ENCODE results near the gene CCDC144A. TPM values are rescaled to one million over a fixed set of nuclear protein-coding genes. Genes with fewer than 3 reads are reported as not detected.
"Not testable (repeated sequence)": the region's sequence is repeated elsewhere in the genome, so short reads cannot be mapped to it uniquely, and the experiment has no call there.

CCDC144A gene
- total RNA-seq, 4 donors from 2014 or later = 0.13 to 7.4 (median 0.57) TPM

GRCh38 chr17:16751224-16751923 lies 61.3 kb downstream of the CCDC144A start:
- H3K27ac ChIP-seq; H3K4me3 ChIP-seq; in situ Hi-C loops (cut with MboI; ENCODE audit: low sequenced_read_pairs in 4 of 4); H3K9me3 ChIP-seq; H3K36me3 ChIP-seq; DNase-seq; H3K27me3 ChIP-seq; intact Hi-C loops (cut with DNase I; ENCODE audit: low total_unique reads); H3K4me1 ChIP-seq: not testable (repeated sequence)
- TF ChIP-seq CTCF (IDR thresholded peaks at IDR 0.05 in 4 of 5, conservative IDR thresholded peaks at IDR 0.05 in 1 of 5) = peak; percentile 29 to 53 (median 41)
- ATAC-seq = peak; percentile 42 to 74

- in situ Hi-C loops (cut with MboI; ENCODE audit: low sequenced_read_pairs in 4 of 4); H3K27ac ChIP-seq: not testable (repeated sequence)
Observed at GRCh38 chr17:16751924-16752287, 61.9 kb downstream of the CCDC144A start.

GRCh38 chr17:16757520-16757919 lies 67.5 kb downstream of the CCDC144A start:
- H3K27me3 ChIP-seq; H3K36me3 ChIP-seq; H3K4me3 ChIP-seq; H3K27ac ChIP-seq; H3K9me3 ChIP-seq; in situ Hi-C loops (cut with MboI; ENCODE audit: low sequenced_read_pairs in 4 of 4); DNase-seq; ATAC-seq; H3K4me1 ChIP-seq; intact Hi-C loops (cut with DNase I; ENCODE audit: low total_unique reads): not testable (repeated sequence)

More at GRCh38 chr17:16751924-16752287, 61.9 kb downstream of the CCDC144A start:
- H3K4me1 ChIP-seq; H3K9me3 ChIP-seq; H3K4me3 ChIP-seq; ATAC-seq; intact Hi-C loops (cut with DNase I; ENCODE audit: low total_unique reads); H3K36me3 ChIP-seq; H3K27me3 ChIP-seq; DNase-seq: not testable (repeated sequence)

- in situ Hi-C loops (cut with MboI; ENCODE audit: low sequenced_read_pairs in 4 of 4); ATAC-seq; intact Hi-C loops (cut with DNase I; ENCODE audit: low total_unique reads): not testable (repeated sequence)
Observed at GRCh38 chr17:16758177-16758576, 68.1 kb downstream of the CCDC144A start.

GRCh38 chr17:16768290-16769175 lies 78.5 kb downstream of the CCDC144A start:
- ATAC-seq = not testable (repeated sequence)

More at GRCh38 chr17:16758177-16758576, 68.1 kb downstream of the CCDC144A start:
- H3K27ac ChIP-seq, H3K27me3 ChIP-seq, H3K4me1 ChIP-seq, H3K9me3 ChIP-seq, H3K4me3 ChIP-seq, DNase-seq, H3K36me3 ChIP-seq: not testable (repeated sequence)

GRCh38 chr17:16772394-16773145 lies 82.5 kb downstream of the CCDC144A start:
- ATAC-seq; H3K9me3 ChIP-seq; in situ Hi-C loops (cut with MboI; ENCODE audit: low sequenced_read_pairs in 4 of 4); H3K4me1 ChIP-seq; H3K27ac ChIP-seq; H3K27me3 ChIP-seq; H3K4me3 ChIP-seq; intact Hi-C loops (cut with DNase I; ENCODE audit: low total_unique reads); H3K36me3 ChIP-seq; DNase-seq: not testable (repeated sequence)

More at GRCh38 chr17:16768290-16769175, 78.5 kb downstream of the CCDC144A start:
- DNase-seq; in situ Hi-C loops (cut with MboI; ENCODE audit: low sequenced_read_pairs in 4 of 4); H3K27me3 ChIP-seq; H3K36me3 ChIP-seq; H3K4me3 ChIP-seq; H3K9me3 ChIP-seq; intact Hi-C loops (cut with DNase I; ENCODE audit: low total_unique reads); H3K27ac ChIP-seq; H3K4me1 ChIP-seq: not testable (repeated sequence)

GRCh38 chr17:16773146-16773522 lies 83.1 kb downstream of the CCDC144A start:
- ATAC-seq = peak; percentile 98 to 100
- in situ Hi-C loops (cut with MboI; ENCODE audit: low sequenced_read_pairs in 4 of 4); H3K4me1 ChIP-seq; H3K9me3 ChIP-seq; intact Hi-C loops (cut with DNase I; ENCODE audit: low total_unique reads); H3K27ac ChIP-seq; H3K4me3 ChIP-seq; H3K27me3 ChIP-seq; H3K36me3 ChIP-seq: not testable (repeated sequence)
- peak; percentile 22 to 56 for DNase-seq

- H3K4me1 ChIP-seq; H3K36me3 ChIP-seq; H3K27me3 ChIP-seq; DNase-seq; H3K4me3 ChIP-seq; H3K27ac ChIP-seq; in situ Hi-C loops (cut with MboI; ENCODE audit: low sequenced_read_pairs in 4 of 4); H3K9me3 ChIP-seq; intact Hi-C loops (cut with DNase I; ENCODE audit: low total_unique reads); ATAC-seq: not testable (repeated sequence)
Observed at GRCh38 chr17:16787851-16788250, 97.8 kb downstream of the CCDC144A start.

GRCh38 chr17:16788889-16789536 lies 99.0 kb downstream of the CCDC144A start:
- H3K27me3 ChIP-seq; in situ Hi-C loops (cut with MboI; ENCODE audit: low sequenced_read_pairs in 4 of 4); H3K36me3 ChIP-seq; H3K27ac ChIP-seq; H3K4me3 ChIP-seq; intact Hi-C loops (cut with DNase I; ENCODE audit: low total_unique reads); ATAC-seq; H3K9me3 ChIP-seq; DNase-seq; H3K4me1 ChIP-seq: not testable (repeated sequence)

- intact Hi-C loops (cut with DNase I; ENCODE audit: low total_unique reads); ATAC-seq; H3K4me3 ChIP-seq; H3K36me3 ChIP-seq; H3K27ac ChIP-seq; H3K27me3 ChIP-seq; H3K9me3 ChIP-seq; in situ Hi-C loops (cut with MboI; ENCODE audit: low sequenced_read_pairs in 4 of 4); H3K4me1 ChIP-seq; DNase-seq: not testable (repeated sequence)
Observed at GRCh38 chr17:16789622-16790021, 99.6 kb downstream of the CCDC144A start.
